Breast epithelium (tissue), 3 donors: ENCODE measurements around the gene RFNG.

Experiments
- CTCF ChIP-seq, 3 donors: fragments of 450-650 bp; IDR thresholded peaks; one replicate each; pipeline ENCODE4 v1.5.1; 2016 to 2017; ENCODE audit warnings: antibody characterized with exemption in 3 of 3, mild to moderate bottlenecking in 3 of 3, moderate library complexity in 3 of 3
- POLR2A ChIP-seq: fragments of 450-650 bp; IDR thresholded peaks from one replicate; pipeline ENCODE4 v1.6.1; 2016; ENCODE audit warnings: antibody characterized with exemption, mild to moderate bottlenecking, moderate library complexity
- POLR2AphosphoS5 ChIP-seq, 3 donors: sonication (generic); formaldehyde crosslinking; IDR thresholded peaks; one replicate each; pipeline ENCODE4 v1.6.1; 2017; ENCODE audit warnings: antibody characterized with exemption in 3 of 3

- TF ChIP-seq CTCF (IDR thresholded peaks at IDR 0.05) = no peak
- no peak for TF ChIP-seq POLR2AphosphoS5 (IDR thresholded peaks at IDR 0.05)
- no peak for TF ChIP-seq POLR2A
These were observed 13.0 kb upstream of the RFNG start for GRCh38 chr17:82064433-82065192.
